ENCODE measurements around the gene MKNK1.

The MKNK1 gene

DNA sequence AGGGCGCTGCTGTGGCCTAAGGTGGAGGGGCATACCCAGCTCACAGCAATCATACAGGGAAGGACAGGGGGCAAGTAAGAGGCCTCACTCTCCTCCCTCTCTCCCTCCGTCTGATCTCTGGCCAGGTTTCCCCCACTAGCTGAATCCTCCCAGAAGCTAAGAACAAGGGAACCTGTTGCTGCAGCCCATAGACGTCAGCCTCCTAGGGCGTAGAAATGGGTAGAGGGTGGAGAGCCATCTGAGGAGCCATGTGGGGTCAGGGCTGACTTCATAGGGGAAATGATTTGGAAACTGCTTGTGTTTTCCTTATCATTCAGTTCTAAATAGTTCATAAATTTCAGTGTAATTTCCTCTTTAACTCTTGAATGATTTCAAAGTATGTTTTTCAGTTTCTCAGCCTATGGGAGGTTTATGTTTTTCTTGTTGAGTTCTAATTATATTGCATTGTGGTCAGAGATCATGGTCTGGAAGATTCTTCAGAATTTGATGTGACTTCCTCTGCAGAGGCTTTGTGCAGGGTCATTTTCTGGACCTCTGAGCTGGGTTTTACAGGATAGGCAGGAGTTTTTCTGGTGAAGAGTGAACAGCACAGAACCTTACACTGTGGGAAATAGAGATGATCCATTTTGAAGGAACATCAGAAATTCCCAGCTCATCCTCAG lies 14.8 kb upstream of the MKNK1 start:
- DNase-seq = no peak

DNA sequence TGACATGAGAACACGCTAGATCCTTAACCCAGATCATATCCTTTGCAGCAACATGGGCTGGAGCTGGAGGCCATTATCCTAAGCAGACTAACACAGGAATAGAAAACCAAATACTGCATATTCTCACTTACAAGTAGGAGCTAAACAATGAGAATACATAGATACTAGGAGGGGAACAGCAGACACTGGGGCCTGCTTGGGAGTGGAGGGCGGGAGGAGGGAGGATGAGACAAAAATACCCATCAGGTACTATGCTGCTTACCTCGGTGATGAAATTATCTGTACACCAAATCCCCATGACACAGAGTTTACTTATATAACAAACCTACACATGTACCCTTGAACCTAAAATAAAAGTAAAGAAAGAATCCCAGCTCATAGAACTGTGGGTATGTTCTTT lies 13.8 kb upstream of the MKNK1 start:
- DNase-seq = no peak

- no peak for DNase-seq
These were observed 13.2 kb upstream of the MKNK1 start for GRCh38 chr1:46617108-46617800.

DNA sequence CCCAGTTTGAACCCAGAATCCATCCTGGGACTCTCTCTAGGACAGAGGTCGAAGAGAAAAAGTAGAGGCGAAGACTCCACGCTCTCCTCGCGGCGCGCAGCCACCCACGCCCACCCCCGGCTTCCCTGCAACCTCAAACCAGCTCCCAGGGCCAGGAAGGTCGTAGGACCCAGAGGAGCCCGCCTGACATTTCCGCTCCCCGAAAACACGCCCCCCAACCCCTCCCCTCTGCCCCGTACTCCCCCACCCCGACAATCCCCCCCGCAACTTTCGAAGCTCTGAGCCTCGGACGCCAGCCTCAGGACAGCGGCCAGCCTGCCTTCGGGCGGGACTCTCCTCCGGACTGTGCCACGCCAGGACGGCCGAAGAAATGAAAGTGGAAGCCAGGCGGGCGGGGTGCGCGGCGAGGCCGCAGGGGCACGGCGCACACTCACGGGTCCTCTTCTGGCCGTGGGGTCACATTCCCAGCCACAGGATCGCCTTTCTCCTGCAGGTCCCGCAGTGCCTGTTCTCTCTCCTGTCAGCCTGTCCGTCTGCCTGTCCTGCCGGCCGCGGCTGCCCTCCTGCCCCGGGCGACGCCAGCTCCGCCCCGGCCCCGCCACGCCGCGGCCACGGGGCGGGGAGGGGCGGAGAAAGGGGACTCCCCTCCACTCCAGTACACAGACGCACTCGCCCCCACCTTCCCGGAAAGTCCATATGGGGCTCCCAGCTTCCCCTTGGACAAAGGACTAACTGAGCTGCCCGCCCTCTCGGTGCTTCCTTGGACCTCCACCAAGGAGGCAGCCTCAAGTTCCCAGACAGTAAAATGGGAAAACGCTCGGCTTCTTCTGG lies 12.4 kb upstream of the MKNK1 start, which contains the start of gene MOB3C:
MOB3C (minus strand) TSS at position 535 of the 831 bp plus-strand sequence. CDS start 3,490 bp downstream, outside the sequence.
- DNase-seq = peak; percentile 77

- DNase-seq = no peak
These were observed 11.7 kb upstream of the MKNK1 start for GRCh38 chr1:46615735-46616134.

DNA sequence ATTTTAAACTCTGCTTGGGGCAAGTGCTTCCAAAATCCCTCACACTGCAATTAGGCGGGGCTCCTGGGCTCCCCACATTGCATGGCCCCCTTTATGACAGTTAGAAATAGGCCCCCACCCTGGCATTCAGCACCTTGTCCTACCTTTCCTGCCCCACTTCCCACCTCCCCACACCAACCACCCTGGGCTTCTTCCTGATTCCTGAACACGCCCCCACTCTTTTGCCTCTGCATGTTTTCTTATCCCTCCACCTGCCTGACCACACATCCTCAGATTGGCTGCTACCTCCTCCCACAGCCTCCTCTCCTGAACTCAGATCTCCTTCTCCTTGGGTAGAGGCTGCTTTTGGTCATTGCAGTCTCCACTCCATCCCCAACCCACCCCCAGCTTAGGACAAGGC lies 11.0 kb upstream of the MKNK1 start:
- no peak for DNase-seq

GRCh38 chr1:46614604-46614984 lies 10.5 kb upstream of the MKNK1 start:
- no peak for DNase-seq

DNA sequence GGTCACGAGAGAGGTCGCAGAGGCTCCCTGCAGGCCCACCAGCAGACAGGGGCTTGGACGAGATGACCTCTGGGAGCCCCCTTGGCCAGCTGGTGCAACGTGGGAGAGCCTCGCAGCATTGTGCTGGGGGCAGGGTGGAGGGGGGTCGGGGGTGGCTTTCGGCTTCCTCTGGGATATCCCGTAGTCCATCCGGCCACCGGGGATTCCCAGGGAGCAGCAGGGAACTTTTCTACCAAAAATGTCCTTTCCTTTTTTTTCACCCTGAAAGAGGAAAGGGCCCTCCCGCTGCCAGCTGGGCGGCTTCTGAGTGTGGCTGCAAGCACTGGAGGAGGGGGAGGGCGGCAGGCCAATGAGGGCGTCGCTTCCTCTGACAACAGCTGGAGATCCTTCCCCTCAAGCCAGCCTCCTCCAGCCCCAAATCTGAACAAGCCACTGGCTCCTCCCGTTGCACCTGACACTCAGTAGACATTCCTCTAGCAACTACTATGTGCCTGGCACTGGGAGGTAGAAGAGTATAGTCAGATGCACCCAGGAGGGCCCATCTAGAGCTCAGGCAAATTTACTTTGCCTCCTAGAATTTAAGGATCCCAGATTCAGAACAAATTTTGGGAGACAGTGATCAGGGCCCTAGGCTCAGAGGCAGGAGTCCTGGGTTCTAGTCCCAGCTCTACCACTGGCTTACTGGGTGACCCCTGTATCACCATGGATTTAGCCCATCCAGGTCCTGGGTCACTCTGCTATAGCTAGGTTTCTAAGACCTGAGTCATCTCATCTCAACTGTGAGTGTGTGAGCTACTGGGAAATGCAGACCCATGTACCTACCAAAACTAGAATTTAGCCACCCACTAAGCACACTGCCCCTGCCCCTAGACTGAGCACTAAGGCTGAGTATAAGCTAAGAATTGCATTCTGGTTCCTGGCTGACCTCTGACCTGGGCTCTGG lies 9.9 kb upstream of the MKNK1 start:
- DNase-seq = peak; percentile 22

GRCh38 chr1:46612937-46613660 lies 9.0 kb upstream of the MKNK1 start:
- DNase-seq = no peak

DNA sequence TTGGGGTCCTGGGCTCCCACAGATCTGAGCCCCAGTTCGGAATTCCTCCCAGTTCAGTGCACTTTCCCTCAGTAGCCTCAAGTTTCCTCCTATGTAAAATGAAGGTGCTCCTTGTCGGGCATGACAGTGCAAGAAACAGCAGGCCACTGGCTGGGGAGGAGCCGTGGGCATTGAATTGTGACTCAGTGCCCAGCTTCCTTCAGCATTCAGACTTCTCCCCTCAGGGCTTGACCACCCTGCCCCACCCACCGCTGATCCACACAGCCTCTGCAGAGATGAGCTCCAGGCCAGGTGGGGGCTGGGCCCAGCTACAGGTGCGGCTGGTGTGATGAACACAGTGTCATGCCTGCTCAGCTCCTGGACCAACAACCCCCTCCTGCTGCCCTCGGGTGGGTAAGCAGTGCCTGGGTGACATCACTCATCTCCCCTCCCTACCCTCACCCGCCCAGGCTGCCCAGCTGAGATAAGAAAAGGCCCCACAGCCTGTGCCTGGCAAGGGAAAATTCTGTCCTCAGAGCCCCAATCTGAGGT lies 7.7 kb upstream of the MKNK1 start:
- DNase-seq = no peak

- DNase-seq = no peak
These were observed 3.5 kb upstream of the MKNK1 start for GRCh38 chr1:46607345-46608130.

- no peak for DNase-seq
These were observed 2.3 kb upstream of the MKNK1 start for GRCh38 chr1:46606255-46606965.

DNA sequence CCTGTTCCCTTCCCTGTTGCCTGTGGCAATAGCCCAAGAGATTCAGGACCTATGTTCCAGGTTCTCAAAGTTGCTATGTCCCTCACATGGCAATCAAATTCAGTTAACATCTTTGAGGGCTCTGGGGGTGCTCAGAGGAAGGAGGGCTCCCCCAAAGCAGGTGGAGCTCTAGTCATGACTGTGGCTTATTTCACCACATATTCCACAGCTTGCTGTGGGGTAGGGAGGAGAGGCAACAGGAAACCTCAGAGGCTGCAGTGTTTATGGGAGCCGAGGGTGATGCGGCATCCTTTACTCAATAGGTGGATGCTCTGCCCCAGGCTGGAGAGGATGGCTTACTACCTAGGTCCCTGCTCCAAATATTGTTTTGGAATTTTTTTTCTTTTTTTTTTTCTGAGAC lies 1.2 kb upstream of the MKNK1 start:
- DNase-seq = peak; percentile 18

- no peak for DNase-seq
These were observed 599 bp downstream of the MKNK1 start for GRCh38 chr1:46603481-46603857.

DNA sequence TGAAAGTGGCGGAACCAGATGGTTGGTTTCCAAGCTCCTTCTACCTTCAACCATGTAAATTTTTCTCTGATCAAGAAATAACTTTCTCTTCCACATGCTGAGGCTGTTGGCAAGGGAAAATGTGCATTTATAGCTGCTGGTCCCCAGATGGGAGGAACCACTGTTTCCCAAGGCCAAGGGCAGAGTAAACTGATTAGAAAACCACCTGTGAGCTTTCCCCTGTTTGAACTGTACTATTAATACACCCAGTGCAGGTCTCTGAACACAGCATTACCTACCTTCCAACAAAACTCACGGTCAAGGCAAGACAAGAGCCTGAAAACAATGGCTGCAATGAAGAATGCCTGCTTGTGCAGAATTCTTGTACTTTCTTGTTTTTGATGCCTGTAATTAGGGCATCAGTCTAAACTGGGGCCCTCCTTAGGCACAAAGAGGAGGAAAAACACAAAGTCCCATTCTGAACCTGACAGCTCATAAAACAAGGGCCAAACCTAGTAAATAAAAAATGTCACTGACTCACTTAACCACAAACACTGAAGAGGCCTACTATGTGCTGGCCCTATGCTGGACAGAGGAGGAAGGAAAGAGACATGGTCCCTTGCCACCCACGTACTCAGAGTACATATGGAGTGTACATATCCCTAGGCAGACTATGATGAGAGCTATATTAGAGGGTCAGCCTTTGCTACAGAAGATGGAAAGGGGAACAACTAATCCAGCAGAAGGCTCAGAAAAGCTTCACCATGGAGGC lies 2.6 kb downstream of the MKNK1 start:
- no peak for DNase-seq

DNA sequence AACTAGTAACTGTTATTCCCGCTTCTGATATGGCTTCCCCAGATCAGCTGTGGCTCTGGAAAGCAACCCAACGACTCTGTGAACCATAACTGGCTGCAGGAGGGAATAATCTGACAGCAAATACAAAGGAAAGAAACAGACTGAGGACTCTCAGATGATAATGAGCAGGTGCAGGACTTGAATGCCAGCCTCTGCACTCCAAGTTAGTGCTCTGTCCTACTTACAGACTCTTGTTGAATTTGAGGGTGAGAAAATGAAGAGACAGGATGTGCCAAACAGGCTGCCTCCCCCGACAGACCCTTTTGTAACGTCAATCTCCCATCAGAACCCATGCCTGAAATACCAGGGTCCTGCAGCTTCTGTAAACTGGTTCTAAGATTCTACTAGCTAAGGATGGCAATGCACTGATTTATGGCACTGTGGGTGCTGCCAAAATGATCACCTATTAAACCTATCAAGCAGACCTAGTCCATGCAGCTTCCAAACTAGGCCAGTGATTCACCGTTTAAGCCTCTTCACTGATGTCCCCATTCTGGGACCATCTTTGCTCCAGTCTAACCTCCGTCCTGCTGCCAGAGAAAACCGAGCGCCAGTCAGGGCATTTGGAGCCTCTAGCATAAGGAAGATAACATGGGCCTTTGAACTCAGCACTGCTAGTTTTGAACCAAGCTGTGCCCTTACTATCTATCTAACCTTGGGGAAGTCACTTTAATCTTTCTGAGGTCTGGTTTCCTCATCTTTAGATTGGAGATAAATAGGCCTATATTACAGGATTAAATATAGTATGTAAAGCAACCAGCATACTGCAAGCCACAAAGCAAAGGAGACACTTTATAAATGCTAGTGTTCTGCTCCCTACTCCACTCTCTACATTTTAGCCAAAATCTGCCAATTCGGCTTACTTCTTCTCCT lies 4.8 kb downstream of the MKNK1 start:
- no peak for DNase-seq

GRCh38 chr1:46596846-46597245 lies 7.2 kb downstream of the MKNK1 start:
- no peak for DNase-seq

DNA sequence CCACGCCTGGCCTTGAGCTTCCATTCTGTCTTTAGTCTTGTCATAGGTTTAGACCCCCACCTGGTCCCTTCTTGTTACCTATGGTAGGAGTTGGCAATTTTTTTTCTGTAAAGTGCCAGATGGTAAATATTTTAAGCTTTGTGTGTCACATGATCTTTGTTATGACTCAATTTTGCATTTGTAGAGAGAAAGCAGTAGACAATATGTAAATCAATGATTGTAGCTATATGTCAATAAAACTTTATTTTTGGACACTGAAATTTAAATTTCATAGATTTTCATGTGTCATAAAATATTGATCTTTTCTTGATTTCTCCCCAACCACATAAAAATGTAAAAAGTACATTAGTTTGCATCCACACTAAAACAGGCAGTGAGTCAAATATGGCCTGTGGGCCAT lies 8.0 kb downstream of the MKNK1 start:
- DNase-seq = no peak

Measured in activated naive CD4-positive, alpha-beta T cell treated with Interleukin-2 at 50 U/mL for 16 hours (primary cell).